CD14-positive monocyte (primary cell): ENCODE results near the gene CNN3. TPM values are rescaled to one million over a fixed set of nuclear protein-coding genes. Genes with fewer than 3 reads are reported as not detected.

ENCODE experiments used
- DNase-seq, 3 donors: peaks; one replicate each; pipeline ENCODE4 v3.0.0-alpha.2; 2011 to 2022
- H2AFZ ChIP-seq: 2 replicates; pipeline ENCODE4 v1.6.0; 2012; ENCODE audit warnings: mild to moderate bottlenecking, low read depth, low read length, inconsistent platforms; ENCODE audit not compliant: insufficient read depth, poor library complexity, severe bottlenecking
- H3K27ac ChIP-seq, 2 donors: 1 replicate in 1 of 2; 2 replicates in 1 of 2; pipeline ENCODE4 v1.5.1; 2012 to 2013; ENCODE audit warnings: low read length in 2 of 2, control low read depth in 1 of 2, inconsistent platforms in 1 of 2, low read depth in 1 of 2, mild to moderate bottlenecking in 1 of 2
- H3K27me3 ChIP-seq, 2 donors: one replicate each; pipeline versions ENCODE4 v1.6.0 to v1.6.1; 2011 to 2013; ENCODE audit warnings: low read length in 2 of 2; ENCODE audit not compliant: control insufficient read depth in 2 of 2, insufficient read depth in 2 of 2
- H3K36me3 ChIP-seq, 2 donors: replicated peaks in 1 of 2; 1 replicate in 1 of 2; 2 replicates in 1 of 2; pipeline versions ENCODE4 v1.5.1 to v1.6.1; 2012 to 2013; ENCODE audit warnings: low read length in 2 of 2, control low read depth in 1 of 2, inconsistent platforms in 1 of 2, mild to moderate bottlenecking in 1 of 2; ENCODE audit not compliant: insufficient read depth in 2 of 2, control insufficient read depth in 1 of 2
- H3K4me1 ChIP-seq, 2 donors: 1 replicate in 1 of 2; 2 replicates in 1 of 2; pipeline versions ENCODE4 v1.5.1 to v1.6.1; 2012 to 2013; ENCODE audit warnings: low read length in 2 of 2, control low read depth in 1 of 2, inconsistent platforms in 1 of 2, mild to moderate bottlenecking in 1 of 2, moderate library complexity in 1 of 2; ENCODE audit not compliant: insufficient read depth in 2 of 2, control insufficient read depth in 1 of 2
- H3K4me2 ChIP-seq: replicated peaks from 2 replicates; pipeline ENCODE3; 2012; ENCODE audit warnings: low read length, moderate library complexity, mild to moderate bottlenecking; ENCODE audit not compliant: poor library complexity, severe bottlenecking; ENCODE audit errors: extremely low read depth
- H3K4me3 ChIP-seq, 3 experiments: fragments of 200-600 bp in 1 of 3; sonication (generic) in 1 of 3; replicated peaks in 1 of 3; 1 replicate in 2 of 3; 2 replicates in 1 of 3; pipeline ENCODE4 v1.5.1; 2011 to 2013; ENCODE audit warnings: low read length in 3 of 3, mild to moderate bottlenecking in 3 of 3, control low read depth in 2 of 3, low read depth in 2 of 3, inconsistent platforms in 1 of 3, moderate library complexity in 1 of 3
- H3K79me2 ChIP-seq: 2 replicates; pipeline ENCODE4 v1.6.0; 2012; ENCODE audit warnings: mild to moderate bottlenecking, control low read depth, inconsistent platforms, low read length, moderate library complexity; ENCODE audit not compliant: insufficient read depth
- H3K9ac ChIP-seq: 2 replicates; pipeline ENCODE4 v1.6.0; 2017; ENCODE audit warnings: low read length, mild to moderate bottlenecking; ENCODE audit not compliant: insufficient read depth, poor library complexity, severe bottlenecking
- H3K9me3 ChIP-seq, 2 donors: replicated peaks in 1 of 2; 1 replicate in 1 of 2; 2 replicates in 1 of 2; pipeline versions ENCODE4 v1.5.1 to v1.6.1; 2012 to 2013; ENCODE audit warnings: low read length in 2 of 2, control low read depth in 1 of 2; ENCODE audit not compliant: control insufficient read depth in 1 of 2, insufficient read depth in 1 of 2
- H4K20me1 ChIP-seq: 2 replicates; pipeline ENCODE4 v1.6.0; 2012; ENCODE audit warnings: mild to moderate bottlenecking, low read length, control low read depth, moderate library complexity; ENCODE audit not compliant: insufficient read depth
- H3K27ac Mint-ChIP-seq, 7 donors: one replicate each; pipeline ENCODE4 v1.8.0; 2020; ENCODE audit warnings: mild to moderate bottlenecking in 7 of 7, mixed read lengths in 7 of 7, moderate library complexity in 6 of 7, inconsistent platforms in 2 of 7
- H3K27me3 Mint-ChIP-seq, 3 donors: one replicate each; pipeline ENCODE4 v1.8.0; 2021 to 2022; ENCODE audit warnings: low read depth in 3 of 3, mild to moderate bottlenecking in 3 of 3, mixed read lengths in 3 of 3, moderate library complexity in 3 of 3, inconsistent platforms in 1 of 3
- H3K36me3 Mint-ChIP-seq, 2 donors: one replicate each; pipeline ENCODE4 v1.8.0; 2020; ENCODE audit warnings: mixed read lengths in 2 of 2, inconsistent platforms in 1 of 2, mild to moderate bottlenecking in 1 of 2
- H3K4me1 Mint-ChIP-seq: one replicate; pipeline ENCODE4 v1.8.0; 2020; ENCODE audit warnings: mild to moderate bottlenecking, mixed read lengths
- H3K4me3 Mint-ChIP-seq, 2 donors: one replicate each; pipeline ENCODE4 v1.8.0; 2020; ENCODE audit warnings: mild to moderate bottlenecking in 2 of 2, mixed read lengths in 2 of 2, moderate library complexity in 1 of 2
- H3K9me3 Mint-ChIP-seq, 7 donors: one replicate each; pipeline ENCODE4 v1.8.0; 2020 to 2022; ENCODE audit warnings: mixed read lengths in 7 of 7, mild to moderate bottlenecking in 6 of 7, moderate library complexity in 6 of 7, inconsistent platforms in 2 of 7
- CTCF ChIP-seq: fragments of 200-600 bp; IDR thresholded peaks from one replicate; pipeline ENCODE4 v1.8.0; 2022; ENCODE audit warnings: antibody characterized with exemption, mild to moderate bottlenecking
- WGBS: methylation state at CpG from one replicate; pipeline ENCODE4 v1.1.5; 2013; ENCODE audit warnings: missing lambda C conversion rate; ENCODE audit not compliant: insufficient coverage; 5-methylcytosine and 5-hydroxymethylcytosine counted together
- intact Hi-C, 2 donors: fragments of 100-400 bp; cut with micrococcal nuclease; formaldehyde crosslinking; loops; one replicate each; pipeline versions ENCODE4 v1.15.0 to v1.15.1; 2023
- polyA plus RNA-seq, 3 donors: library from polyadenylated mRNA; depleted of rRNA in 1 of 3; unstranded in 2 of 3; stranded (reverse) in 1 of 3; fragments of 300-500 nt in 2 of 3; fragments of >200 nt in 1 of 3; fragmentation: Illumina TruSeq in 2 of 3; gene quantifications; 1 replicate in 2 of 3; 2 replicates in 1 of 3; pipeline ENCODE4 v1.2.3, GENCODE V29; 2012 to 2021

Gene CNN3
- polyA plus RNA-seq, 3 donors, result 0.08 to 0.09 (median 0.08) TPM

- Histone ChIP-seq H4K20me1 (no peaks in the 10 kb centered on the region), H3K4me2 (no peak overlapping the region), H3K27ac (no peak overlapping the region), H2AFZ (no peak overlapping the region), H3K36me3 (no peaks in the 10 kb centered on the region), H3K27me3 (no peaks in the 10 kb centered on the region), H3K4me3 (no peak overlapping the region), H3K9me3 (no peaks in the 10 kb centered on the region), H3K79me2 (no peaks in the 10 kb centered on the region), H3K4me1 (no peaks in the 10 kb centered on the region), H3K9ac (no peak overlapping the region)
- no peak for TF ChIP-seq CTCF
- no CpG with 5 or more reads among the region's 3 CpGs for WGBS
- DNase-seq, result no peak
- H3K27me3 Mint-ChIP-seq, result peaks cover 4 to 5% (median 4%) of the 10 kb centered on the region in 3 donors
- peaks cover 0 to 8% (median 4%) of the 10 kb centered on the region in 7 donors for H3K9me3 Mint-ChIP-seq
- H3K4me1 Mint-ChIP-seq, result no peaks in the 10 kb centered on the region
- intact Hi-C loops, result no loop called here
- no peak overlapping the region for H3K27ac Mint-ChIP-seq
- no peaks in the 10 kb centered on the region for H3K36me3 Mint-ChIP-seq
- no peak overlapping the region for H3K4me3 Mint-ChIP-seq
Observed at GRCh38 chr1:94907136-94907535, 19.8 kb downstream of the CNN3 start.

GRCh38 chr1:94906382-94906781 is 20.5 kb downstream of the CNN3 start:
- peaks cover 0 to 8% (median 4%) of the 10 kb centered on the region in 7 donors for H3K9me3 Mint-ChIP-seq
- no peak overlapping the region for H3K9ac ChIP-seq
- DNase-seq, result no peak
- H3K27ac Mint-ChIP-seq, result no peak overlapping the region
- H3K36me3 ChIP-seq, result no peaks in the 10 kb centered on the region
- no peaks in the 10 kb centered on the region for H3K27me3 ChIP-seq
- no peak overlapping the region for H2AFZ ChIP-seq
- peaks cover 4 to 5% (median 4%) of the 10 kb centered on the region in 3 donors for H3K27me3 Mint-ChIP-seq
- no CpG with 5 or more reads among the region's 5 CpGs for WGBS
- H3K27ac ChIP-seq, result no peak overlapping the region
- intact Hi-C loops, result no loop called here
- no peak overlapping the region for H3K4me3 ChIP-seq
- no peak overlapping the region for H3K4me2 ChIP-seq
- H4K20me1 ChIP-seq, result no peaks in the 10 kb centered on the region
- no peak overlapping the region for H3K4me3 Mint-ChIP-seq
- no peaks in the 10 kb centered on the region for H3K79me2 ChIP-seq
- no peaks in the 10 kb centered on the region for H3K4me1 ChIP-seq
- no peaks in the 10 kb centered on the region for H3K36me3 Mint-ChIP-seq
- no peaks in the 10 kb centered on the region for H3K9me3 ChIP-seq
- no peak for TF ChIP-seq CTCF
- no peaks in the 10 kb centered on the region for H3K4me1 Mint-ChIP-seq
